WTC11 (cell line): Measurements from ENCODE around the gene FAM193A. TPM values are rescaled to one million over a fixed set of nuclear protein-coding genes. Genes with fewer than 3 reads are reported as not detected.

Source experiments
- ATAC-seq: fragments of 200-7000 bp; cut with Tn5 transposase; 2 replicates; pipeline ENCODE4 v1.10.0; 2021; ENCODE audit warnings: mild to moderate bottlenecking, moderate library complexity
- CTCF ChIA-PET: fragments of 300-600 bp; sonication (Branson Sonifier 250); formaldehyde crosslinking; loops from one replicate; lab custom pipeline; 2021; ENCODE audit warnings: antibody characterized with exemption; lab: Charles Lee
- POLR2A ChIA-PET: fragments of 350-600 bp; sonication (Branson Sonifier 250); formaldehyde crosslinking; loops from one replicate; lab custom pipeline; 2021; ENCODE audit warnings: antibody characterized with exemption; lab: Charles Lee
- DNase-seq: peaks from one replicate; pipeline ENCODE4 v3.0.0; 2021; ENCODE audit warnings: low spot score
- H3K27ac Mint-ChIP-seq: 2 replicates; pipeline ENCODE4 v1.8.0; 2021; ENCODE audit warnings: mixed read lengths
- H3K27me3 Mint-ChIP-seq: 2 replicates; pipeline ENCODE4 v1.8.0; 2021; ENCODE audit warnings: low read depth, mild to moderate bottlenecking, moderate library complexity, mixed read lengths
- H3K36me3 Mint-ChIP-seq: 2 replicates; pipeline ENCODE4 v1.8.0; 2021; ENCODE audit warnings: mixed read lengths
- H3K4me1 Mint-ChIP-seq: 2 replicates; pipeline ENCODE4 v1.8.0; 2022; ENCODE audit warnings: mixed read lengths
- H3K4me3 Mint-ChIP-seq: 2 replicates; pipeline ENCODE4 v1.8.0; 2021; ENCODE audit warnings: mild to moderate bottlenecking, moderate library complexity, mixed read lengths
- H3K9me3 Mint-ChIP-seq: 2 replicates; pipeline ENCODE4 v1.8.0; 2021; ENCODE audit warnings: mixed read lengths
- CBFB ChIP-seq: sonication (generic); formaldehyde crosslinking; IDR thresholded peaks from 2 replicates; pipeline ENCODE4 v1.8.1; 2022; ENCODE audit warnings: mild to moderate bottlenecking, low read depth, missing genetic modification reagents
- CREB1 ChIP-seq: sonication (generic); formaldehyde crosslinking; IDR thresholded peaks from 2 replicates; pipeline ENCODE4 v1.8.0; 2023; ENCODE audit warnings: mild to moderate bottlenecking, missing genetic modification reagents
- ESRRA ChIP-seq: sonication (generic); formaldehyde crosslinking; IDR thresholded peaks from 2 replicates; pipeline ENCODE4 v1.8.1; 2022; ENCODE audit warnings: mild to moderate bottlenecking, missing genetic modification reagents, borderline replicate concordance
- FOXK1 ChIP-seq: sonication (generic); formaldehyde crosslinking; IDR thresholded peaks from 2 replicates; pipeline ENCODE4 v1.8.0; 2022; ENCODE audit warnings: mild to moderate bottlenecking, moderate library complexity, missing genetic modification reagents
- GTF2I ChIP-seq: fragments of 250-450 bp; sonication (Bioruptor Pico); conservative IDR thresholded peaks from 2 replicates; pipeline ENCODE4 v1.4.0; 2021; ENCODE audit warnings: mild to moderate bottlenecking
- HMGXB4 ChIP-seq: sonication (generic); formaldehyde crosslinking; IDR thresholded peaks from 2 replicates; pipeline ENCODE4 v1.8.1; 2023; ENCODE audit warnings: mild to moderate bottlenecking, moderate library complexity, missing genetic modification reagents
- IRF2 ChIP-seq: sonication (generic); formaldehyde crosslinking; IDR thresholded peaks from 2 replicates; pipeline ENCODE4 v1.8.0; 2022; ENCODE audit warnings: low read depth, missing genetic modification reagents, borderline replicate concordance
- MLX ChIP-seq: sonication (generic); formaldehyde crosslinking; IDR thresholded peaks from 2 replicates; pipeline ENCODE4 v1.8.1; 2023; ENCODE audit warnings: mild to moderate bottlenecking, missing genetic modification reagents, moderate library complexity
- NFE2L1 ChIP-seq: sonication (generic); formaldehyde crosslinking; IDR thresholded peaks from 2 replicates; pipeline ENCODE4 v1.8.1; 2023; ENCODE audit warnings: missing genetic modification reagents
- NR2C2 ChIP-seq: sonication (generic); formaldehyde crosslinking; IDR thresholded peaks from 2 replicates; pipeline ENCODE4 v1.8.0; 2022; ENCODE audit warnings: mild to moderate bottlenecking, missing genetic modification reagents
- PREB ChIP-seq: sonication (generic); formaldehyde crosslinking; IDR thresholded peaks from 2 replicates; pipeline ENCODE4 v1.8.1; 2022; ENCODE audit warnings: mild to moderate bottlenecking, missing genetic modification reagents, moderate library complexity, borderline replicate concordance
- TEAD4 ChIP-seq: sonication (generic); formaldehyde crosslinking; IDR thresholded peaks from 2 replicates; pipeline ENCODE4 v1.8.0; 2022; ENCODE audit warnings: mild to moderate bottlenecking, missing genetic modification reagents
- ZNF219 ChIP-seq: sonication (generic); formaldehyde crosslinking; IDR thresholded peaks from 2 replicates; pipeline ENCODE4 v1.8.0; 2023; ENCODE audit warnings: missing genetic modification reagents, mild to moderate bottlenecking, borderline replicate concordance
- total RNA-seq: library from RNA; stranded (reverse); gene quantifications from 3 replicates; pipeline ENCODE4 v1.2.3, GENCODE V29; 2021
- TF ChIP-seq, protein P1 (sequence below): sonication (generic); formaldehyde crosslinking; conservative IDR thresholded peaks from 2 replicates; pipeline ENCODE4 v1.8.1; 2022; ENCODE audit warnings: mild to moderate bottlenecking, missing genetic modification reagents
- TF ChIP-seq, protein P2 (sequence below): sonication (generic); formaldehyde crosslinking; IDR thresholded peaks from 2 replicates; pipeline ENCODE4 v1.8.0; 2022; ENCODE audit warnings: mild to moderate bottlenecking, missing genetic modification reagents

FAM193A gene
- total RNA-seq, 1 experiment from 2014 or later = 28.1 TPM

DNA sequence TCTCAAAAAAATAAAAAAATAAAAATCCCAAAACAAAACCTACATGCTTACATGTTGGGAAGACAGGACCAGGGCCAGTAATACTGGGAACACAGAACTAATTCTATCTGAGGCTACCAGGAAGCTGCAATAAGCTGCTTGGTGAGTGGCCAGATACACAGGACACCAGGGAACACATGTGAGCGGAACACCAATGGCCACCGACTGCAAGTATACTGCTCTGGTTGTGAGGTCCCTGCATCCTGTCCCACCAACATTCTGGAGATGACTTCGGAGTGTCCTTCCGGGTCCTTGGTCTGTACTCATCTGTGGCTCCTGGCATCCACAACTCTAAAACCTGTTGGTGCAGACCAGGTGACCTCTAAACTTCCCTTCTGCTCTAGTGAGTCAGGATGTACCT is 217.0 kb downstream of the FAM193A start:
- ATAC-seq (no peak), DNase-seq (no peak)
- no peak overlapping the region; the same call in 1 of the 2 replicates for H3K27ac Mint-ChIP-seq
- no peaks in the 10 kb centered on the region for H3K27me3 Mint-ChIP-seq
- H3K9me3 Mint-ChIP-seq = no peaks in the 10 kb centered on the region
- no peak for TF ChIP-seq ZNF219 (CRISPR knock-in tag)
- TF ChIP-seq, protein P1, sequence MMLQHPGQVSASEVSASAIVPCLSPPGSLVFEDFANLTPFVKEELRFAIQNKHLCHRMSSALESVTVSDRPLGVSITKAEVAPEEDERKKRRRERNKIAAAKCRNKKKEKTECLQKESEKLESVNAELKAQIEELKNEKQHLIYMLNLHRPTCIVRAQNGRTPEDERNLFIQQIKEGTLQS (CRISPR knock-in tag) = no peak
- no peak for TF ChIP-seq MLX (CRISPR knock-in tag)
- TF ChIP-seq HMGXB4 = no peak
- no peak for TF ChIP-seq ESRRA (CRISPR knock-in tag)
- no peak for TF ChIP-seq NFE2L1 (CRISPR knock-in tag)
- TF ChIP-seq NR2C2 (CRISPR knock-in tag) = no peak
- no peak for TF ChIP-seq GTF2I (CRISPR knock-in tag)
- TF ChIP-seq FOXK1 = no peak
- H3K4me1 Mint-ChIP-seq = peaks cover 16% of the 10 kb centered on the region
- CTCF ChIA-PET = no interaction called here
- POLR2A ChIA-PET = no interaction called here
- 0 out of 2 replicates have a peak, but pooled peaks cover 2% of the 10 kb centered on the region for H3K36me3 Mint-ChIP-seq
- H3K4me3 Mint-ChIP-seq = no peak overlapping the region

GRCh38 chr4:2754848-2755819 is 218.7 kb downstream of the FAM193A start:
- Mint-ChIP-seq H3K36me3 (0 out of 2 replicates have a peak, but pooled peaks cover 2% of the 10 kb centered on the region), H3K27ac (peak overlapping the region; percentile 32), H3K4me1 (peaks cover 19% of the 10 kb centered on the region), H3K9me3 (no peaks in the 10 kb centered on the region), H3K27me3 (no peaks in the 10 kb centered on the region), H3K4me3 (peak overlapping the region; percentile 73)
- ChIA-PET POLR2A (no interaction called here), CTCF (interaction anchor here (0.9 to 1.5 kb wide), 5 partner anchors 10 to 286 kb away, joined by 5 to 10 read pairs (median 5); partner anchors contain the start of gene RNF4)
- DNase-seq (no peak), ATAC-seq (no peak)
- TF ChIP-seq CREB1 (CRISPR knock-in tag) = no peak
- TF ChIP-seq NFE2L1 (CRISPR knock-in tag) = no peak
- TF ChIP-seq TEAD4 = no peak
- TF ChIP-seq, protein P2, sequence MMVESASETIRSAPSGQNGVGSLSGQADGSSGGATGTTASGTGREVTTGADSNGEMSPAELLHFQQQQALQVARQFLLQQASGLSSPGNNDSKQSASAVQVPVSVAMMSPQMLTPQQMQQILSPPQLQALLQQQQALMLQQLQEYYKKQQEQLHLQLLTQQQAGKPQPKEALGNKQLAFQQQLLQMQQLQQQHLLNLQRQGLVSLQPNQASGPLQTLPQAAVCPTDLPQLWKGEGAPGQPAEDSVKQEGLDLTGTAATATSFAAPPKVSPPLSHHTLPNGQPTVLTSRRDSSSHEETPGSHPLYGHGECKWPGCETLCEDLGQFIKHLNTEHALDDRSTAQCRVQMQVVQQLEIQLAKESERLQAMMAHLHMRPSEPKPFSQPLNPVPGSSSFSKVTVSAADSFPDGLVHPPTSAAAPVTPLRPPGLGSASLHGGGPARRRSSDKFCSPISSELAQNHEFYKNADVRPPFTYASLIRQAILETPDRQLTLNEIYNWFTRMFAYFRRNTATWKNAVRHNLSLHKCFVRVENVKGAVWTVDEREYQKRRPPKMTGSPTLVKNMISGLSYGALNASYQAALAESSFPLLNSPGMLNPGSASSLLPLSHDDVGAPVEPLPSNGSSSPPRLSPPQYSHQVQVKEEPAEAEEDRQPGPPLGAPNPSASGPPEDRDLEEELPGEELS (CRISPR knock-in tag) = no peak
- no peak for TF ChIP-seq IRF2 (CRISPR knock-in tag)
- TF ChIP-seq PREB (CRISPR knock-in tag) = no peak
- no peak for TF ChIP-seq CBFB
